Midbrain (tissue), 1 donor: Measurements from ENCODE around the gene VCAN.

ENCODE experiments used
- DNase-seq: peaks from one replicate; lab custom pipeline; 2025; lab: John Stamatoyannopoulos, UW

The VCAN gene

GRCh38 chr5:83469075-83469474, 2.5 kb upstream of the VCAN start:
- DNase-seq, result no peak

- no peak for DNase-seq
Observed at GRCh38 chr5:83470526-83471404, 779 bp upstream of the VCAN start.

GRCh38 chr5:83472213-83472507, 616 bp downstream of the VCAN start:
- DNase-seq, result no peak

- DNase-seq, result peak; percentile 41
Observed at GRCh38 chr5:83472508-83473345, 1.2 kb downstream of the VCAN start.

GRCh38 chr5:83473346-83474160, 2.0 kb downstream of the VCAN start:
- peak; percentile 86 for DNase-seq

- peak; percentile 76 for DNase-seq
Observed at GRCh38 chr5:83474161-83474796, 2.7 kb downstream of the VCAN start.

- DNase-seq, result no peak
Observed at GRCh38 chr5:83474991-83475390, 3.4 kb downstream of the VCAN start.

- DNase-seq, result no peak
Observed at GRCh38 chr5:83475391-83475863, 3.9 kb downstream of the VCAN start.

GRCh38 chr5:83475935-83476814, 4.6 kb downstream of the VCAN start:
- no peak for DNase-seq

GRCh38 chr5:83482961-83483360, 11.4 kb downstream of the VCAN start:
- no peak for DNase-seq

- no peak for DNase-seq
Observed at GRCh38 chr5:83484294-83484693, 12.8 kb downstream of the VCAN start.

- no peak for DNase-seq
Observed at GRCh38 chr5:83485842-83486241, 14.3 kb downstream of the VCAN start.

- DNase-seq, result no peak
Observed at GRCh38 chr5:83487155-83487554, 15.6 kb downstream of the VCAN start.

- DNase-seq, result no peak
Observed at GRCh38 chr5:83488271-83488670, 16.7 kb downstream of the VCAN start.

GRCh38 chr5:83488821-83489220, 17.3 kb downstream of the VCAN start:
- DNase-seq, result no peak

- DNase-seq, result no peak
Observed at GRCh38 chr5:83490203-83490602, 18.7 kb downstream of the VCAN start.

GRCh38 chr5:83492331-83492730, 20.8 kb downstream of the VCAN start:
- DNase-seq, result no peak

GRCh38 chr5:83493644-83494043, 22.1 kb downstream of the VCAN start:
- DNase-seq, result no peak

GRCh38 chr5:83494087-83494620, 22.6 kb downstream of the VCAN start:
- no peak for DNase-seq

GRCh38 chr5:83494666-83495065, 23.1 kb downstream of the VCAN start:
- no peak for DNase-seq
